NCI-H2227 (cell line): ENCODE results near the gene B9D2.

Source experiments
- DNase-seq: peaks from one replicate; lab custom pipeline; 2025; ENCODE audit not compliant: unreplicated experiment; lab: John Stamatoyannopoulos, UW

B9D2 gene

DNA sequence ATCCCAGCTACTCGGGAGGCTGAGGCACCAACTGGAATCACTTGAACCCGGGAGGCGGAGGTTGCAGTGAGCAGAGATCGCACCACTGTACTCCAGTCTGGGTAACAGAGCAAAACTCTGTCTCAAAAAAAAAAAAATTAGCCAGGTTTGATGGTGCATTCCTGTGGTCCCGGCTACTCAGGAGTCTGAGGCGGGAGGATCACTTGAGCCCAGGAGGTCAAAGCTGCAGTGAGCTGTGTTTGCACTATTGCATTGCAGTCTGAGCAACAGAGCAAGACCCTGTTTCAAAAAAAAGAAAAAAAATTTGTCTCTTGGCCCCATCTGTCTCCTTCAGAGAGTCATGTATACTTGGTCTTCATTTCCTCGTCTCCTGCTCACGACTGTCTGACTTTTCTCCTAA lies 52.3 kb downstream of the B9D2 start:
- DNase-seq, result no peak

DNA sequence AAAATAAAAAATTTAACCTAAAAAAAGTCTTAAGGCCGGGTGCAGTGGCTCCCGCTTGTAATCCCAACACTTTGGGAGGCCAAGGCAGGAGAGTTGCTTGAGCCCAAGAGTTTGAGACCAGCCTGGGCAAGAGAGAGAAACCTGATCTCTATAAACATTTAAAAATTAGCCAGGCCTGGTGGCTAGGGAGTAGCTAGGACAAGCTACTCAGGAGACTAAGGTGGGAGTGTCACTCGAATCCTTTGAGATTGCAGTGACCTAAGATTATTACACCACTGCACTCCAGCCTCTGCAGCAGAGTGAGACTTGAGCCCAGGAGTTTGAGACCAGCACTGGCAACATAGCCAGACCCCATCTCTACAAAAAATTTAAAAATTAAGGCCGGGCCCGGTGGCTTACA lies 52.9 kb downstream of the B9D2 start:
- no peak for DNase-seq

DNA sequence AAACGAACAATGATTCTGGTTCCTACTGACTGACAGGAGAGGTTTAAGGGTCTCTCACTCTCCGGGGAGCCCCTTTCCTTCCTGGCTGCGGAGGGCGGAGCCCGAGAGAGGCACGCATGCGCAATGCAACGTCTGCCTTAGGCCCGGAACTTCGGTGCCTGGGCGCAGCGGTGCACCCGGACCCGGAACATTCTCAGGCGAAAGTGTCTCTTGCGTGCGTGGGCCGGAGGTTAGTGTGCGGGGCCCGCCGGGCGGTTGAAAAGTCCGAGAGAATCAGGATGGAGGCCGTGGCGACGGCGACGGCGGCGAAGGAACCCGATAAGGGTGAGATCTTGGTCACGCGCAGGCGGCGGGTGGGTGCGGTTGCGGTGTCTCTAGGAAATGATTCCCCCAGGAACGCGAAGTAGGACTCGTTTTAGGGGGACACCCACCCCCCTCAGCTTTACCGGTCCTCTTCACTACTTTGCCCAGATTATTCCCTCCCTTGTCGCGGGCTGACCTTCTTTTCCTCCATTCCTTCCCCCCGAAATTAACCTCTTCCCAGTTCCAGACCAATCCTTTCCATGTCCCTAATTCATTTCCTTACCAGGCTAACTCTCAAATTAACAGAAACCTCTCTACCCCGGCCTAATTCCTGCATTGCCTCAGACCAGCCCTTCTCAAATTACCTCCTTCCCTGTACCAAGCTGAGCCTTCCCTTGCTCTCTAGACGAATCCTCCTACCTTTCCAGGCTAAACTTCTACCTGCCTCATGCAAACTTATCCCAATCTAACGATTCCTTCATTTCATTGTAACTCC lies 53.7 kb downstream of the B9D2 start, which contains the start of gene CCDC97:
TSS of gene CCDC97 (plus strand) at position 140 of the 799 bp plus-strand sequence. CDS start at position 279, 139 bp downstream.
- peak; percentile 98 for DNase-seq

GRCh38 chr19:41309180-41310032 lies 54.5 kb downstream of the B9D2 start:
- DNase-seq, result no peak

GRCh38 chr19:41308450-41309179 lies 55.3 kb downstream of the B9D2 start:
- peak; percentile 99 for DNase-seq

DNA sequence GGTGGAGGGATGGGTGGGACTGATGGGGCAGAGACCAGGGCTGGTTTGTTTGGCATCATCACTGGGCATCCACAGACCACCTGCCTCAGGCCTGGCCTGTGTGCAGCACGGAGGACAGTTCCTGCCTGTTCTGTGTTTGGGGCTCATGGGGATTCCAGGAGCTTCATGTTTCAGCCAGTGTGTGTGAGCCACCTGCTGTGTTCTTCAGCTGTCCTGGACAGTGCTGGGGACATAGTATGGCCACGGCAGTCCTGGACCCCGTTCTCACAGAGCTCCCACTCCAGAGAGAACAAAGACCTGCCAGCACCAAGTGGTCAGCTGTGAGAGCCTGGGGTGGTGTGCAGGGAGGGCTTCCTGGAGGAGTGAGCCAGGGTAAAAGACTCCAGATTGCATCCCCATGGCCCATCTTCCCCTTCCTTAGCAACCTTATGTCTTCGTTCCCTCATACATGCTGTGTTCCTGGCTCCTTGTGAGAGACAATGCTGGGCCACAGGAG lies 55.9 kb downstream of the B9D2 start:
- no peak for DNase-seq

GRCh38 chr19:41307090-41307875 lies 56.7 kb downstream of the B9D2 start:
- DNase-seq, result no peak

DNA sequence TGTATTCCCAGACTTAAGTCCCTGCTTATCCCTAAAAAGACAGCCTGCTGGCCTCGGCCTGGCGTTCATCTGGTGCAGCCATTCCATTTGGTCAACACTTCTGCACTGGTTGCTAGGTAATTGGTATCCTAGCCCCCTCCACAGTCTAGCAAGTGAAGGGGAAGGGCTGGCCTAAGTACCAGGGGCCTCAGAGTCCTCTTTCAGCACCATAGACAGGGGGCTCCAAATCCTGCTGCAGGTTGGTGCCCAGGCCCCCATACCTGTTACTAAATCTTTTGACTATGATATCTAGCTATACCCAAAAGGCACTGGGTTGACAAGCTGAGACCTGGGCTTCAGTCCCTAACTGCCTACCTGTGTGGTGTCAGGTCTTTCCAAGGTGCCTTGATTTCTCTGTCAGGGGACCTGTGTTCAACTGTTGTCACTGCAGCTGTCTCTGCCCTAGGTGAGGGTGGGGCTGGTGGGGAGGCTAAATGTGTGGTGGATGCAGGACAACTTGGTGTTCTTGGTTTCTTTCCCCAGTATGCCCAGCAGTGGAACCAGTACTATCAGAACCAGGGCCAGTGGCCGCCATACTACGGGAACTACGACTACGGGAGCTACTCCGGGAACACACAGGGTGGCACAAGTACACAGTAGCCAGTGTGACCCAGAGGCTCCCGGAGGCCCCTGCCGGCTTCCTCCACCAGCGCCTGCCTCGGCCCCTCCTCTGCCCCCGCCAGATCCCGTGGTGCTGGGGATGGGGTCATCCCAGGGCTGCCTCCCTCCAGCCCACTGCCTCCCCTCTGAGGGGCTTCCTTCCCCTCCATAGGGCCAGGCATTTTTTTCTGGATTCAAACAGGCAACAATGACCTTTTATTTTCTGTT lies 57.8 kb downstream of the B9D2 start:
- no peak for DNase-seq

- no peak for DNase-seq
These were observed 59.1 kb downstream of the B9D2 start for GRCh38 chr19:41304706-41305483.
